Lower lobe of right lung (tissue), 2 donors: ENCODE data around the gene TBC1D10A. TPM values are rescaled to one million over a fixed set of nuclear protein-coding genes. Genes with fewer than 3 reads are reported as not detected.

Experiments used
- ATAC-seq, 2 donors: fragments of 200-7000 bp; cut with Tn5 transposase; one replicate each; pipeline ENCODE4 v1.9.1; 2020 to 2022; ENCODE audit warnings: mild to moderate bottlenecking in 2 of 2, moderate library complexity in 2 of 2
- DNase-seq: peaks from one replicate; pipeline ENCODE4 v3.0.0-alpha.2; 2020
- H3K27ac ChIP-seq: fragments of 200-600 bp; one replicate; pipeline ENCODE4 v1.8.0; 2022
- H3K27me3 ChIP-seq: fragments of 200-600 bp; one replicate; pipeline ENCODE4 v1.8.0; 2022; ENCODE audit warnings: low read depth
- H3K36me3 ChIP-seq: fragments of 200-600 bp; one replicate; pipeline ENCODE4 v1.8.0; 2022; ENCODE audit warnings: mild to moderate bottlenecking
- H3K4me1 ChIP-seq: fragments of 200-600 bp; one replicate; pipeline ENCODE4 v1.8.0; 2022
- H3K4me3 ChIP-seq: fragments of 200-600 bp; one replicate; pipeline ENCODE4 v1.8.0; 2022; ENCODE audit warnings: mild to moderate bottlenecking
- H3K9me3 ChIP-seq: fragments of 200-600 bp; one replicate; pipeline ENCODE4 v1.8.0; 2022
- intact Hi-C: fragments of 100-400 bp; cut with DNase I; formaldehyde crosslinking; loops from one replicate; pipeline ENCODE4 v1.11.0; 2022
- total RNA-seq: library from RNA; stranded (reverse); fragmentation: NEBNext Ultra II Directional; extraction: Animal tissue kit (Norgen Biotek cat#: 25700); gene quantifications from one replicate; pipeline ENCODE4 v1.2.1, GENCODE V29; 2021
- TF ChIP-seq, protein P1 (sequence below): fragments of 200-600 bp; IDR thresholded peaks from one replicate; pipeline ENCODE4 v1.8.0; 2022; ENCODE audit warnings: antibody characterized with exemption, mild to moderate bottlenecking
- donor health status: DM: no; HTN: yes; CAD: no; lungs with severe emphysema.

The TBC1D10A gene
- total RNA-seq, 1 donor from 2014 or later = 27.4 TPM

GRCh38 chr22:30283342-30283741 lies 43.4 kb downstream of the TBC1D10A start:
- no peaks in the 10 kb centered on the region for H3K9me3 ChIP-seq
- no peaks in the 10 kb centered on the region for H3K27me3 ChIP-seq
- TF ChIP-seq, protein P1, sequence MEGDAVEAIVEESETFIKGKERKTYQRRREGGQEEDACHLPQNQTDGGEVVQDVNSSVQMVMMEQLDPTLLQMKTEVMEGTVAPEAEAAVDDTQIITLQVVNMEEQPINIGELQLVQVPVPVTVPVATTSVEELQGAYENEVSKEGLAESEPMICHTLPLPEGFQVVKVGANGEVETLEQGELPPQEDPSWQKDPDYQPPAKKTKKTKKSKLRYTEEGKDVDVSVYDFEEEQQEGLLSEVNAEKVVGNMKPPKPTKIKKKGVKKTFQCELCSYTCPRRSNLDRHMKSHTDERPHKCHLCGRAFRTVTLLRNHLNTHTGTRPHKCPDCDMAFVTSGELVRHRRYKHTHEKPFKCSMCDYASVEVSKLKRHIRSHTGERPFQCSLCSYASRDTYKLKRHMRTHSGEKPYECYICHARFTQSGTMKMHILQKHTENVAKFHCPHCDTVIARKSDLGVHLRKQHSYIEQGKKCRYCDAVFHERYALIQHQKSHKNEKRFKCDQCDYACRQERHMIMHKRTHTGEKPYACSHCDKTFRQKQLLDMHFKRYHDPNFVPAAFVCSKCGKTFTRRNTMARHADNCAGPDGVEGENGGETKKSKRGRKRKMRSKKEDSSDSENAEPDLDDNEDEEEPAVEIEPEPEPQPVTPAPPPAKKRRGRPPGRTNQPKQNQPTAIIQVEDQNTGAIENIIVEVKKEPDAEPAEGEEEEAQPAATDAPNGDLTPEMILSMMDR = no peak
- peaks cover 30% of the 10 kb centered on the region for H3K4me1 ChIP-seq
- no peak for ATAC-seq
- intact Hi-C loops = loop anchor here (10.0 kb wide), 1 partner anchor 101 kb away; the partner anchor contains the start of gene RNF215
- no peak overlapping the region for H3K4me3 ChIP-seq
- H3K36me3 ChIP-seq = peaks cover 29% of the 10 kb centered on the region
- DNase-seq = no peak
- H3K27ac ChIP-seq = no peak overlapping the region

DNA sequence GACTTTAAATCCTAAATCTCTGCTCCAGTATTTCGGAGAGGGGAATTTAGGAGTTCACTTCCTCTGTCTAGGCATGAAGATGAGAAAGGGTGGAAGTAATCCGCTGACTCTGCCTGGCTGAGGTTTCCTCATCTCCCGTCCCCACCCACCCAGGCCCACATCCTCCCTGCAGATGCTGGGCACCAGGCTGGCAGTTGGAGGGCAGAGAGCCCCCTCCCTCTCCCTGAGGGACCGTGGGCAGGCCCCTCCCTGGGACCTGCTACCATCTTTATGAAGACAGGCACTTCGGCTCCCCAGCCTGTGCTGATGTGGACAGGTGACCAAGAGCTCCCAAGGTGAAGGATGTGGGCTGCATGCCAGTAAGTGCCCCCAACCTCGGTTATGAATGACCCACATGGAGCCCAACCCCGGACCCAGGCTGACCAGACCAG lies 44.1 kb downstream of the TBC1D10A start:
- H3K4me1 ChIP-seq = peaks cover 30% of the 10 kb centered on the region
- H3K4me3 ChIP-seq = no peak overlapping the region
- intact Hi-C loops = loop anchor here (10.0 kb wide), 1 partner anchor 102 kb away; the partner anchor contains the start of gene RNF215
- ATAC-seq (no peak), DNase-seq (peak; percentile 49)
- peaks cover 29% of the 10 kb centered on the region for H3K36me3 ChIP-seq
- TF ChIP-seq, protein P1 = no peak
- H3K27ac ChIP-seq = no peak overlapping the region
- no peaks in the 10 kb centered on the region for H3K27me3 ChIP-seq
- H3K9me3 ChIP-seq = no peaks in the 10 kb centered on the region

DNA sequence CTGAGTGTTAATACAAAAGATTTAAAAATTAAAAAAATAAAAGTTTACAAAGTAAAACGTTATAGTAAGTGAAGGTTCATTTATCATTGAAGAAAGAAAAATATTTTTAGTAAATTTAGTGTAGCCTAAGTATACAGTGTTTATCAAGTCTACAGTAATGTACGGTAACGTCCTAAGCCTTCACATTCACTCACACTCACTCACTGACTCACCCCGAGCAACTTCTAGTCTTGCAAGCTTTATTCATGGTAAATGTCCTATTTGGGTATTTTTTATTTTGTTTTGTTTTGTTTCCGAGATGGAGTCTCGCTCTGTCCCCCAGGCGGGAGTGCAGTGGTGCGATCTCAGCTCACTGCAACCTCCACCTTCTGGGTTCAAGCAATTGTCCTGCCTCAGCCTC lies 46.2 kb downstream of the TBC1D10A start:
- TF ChIP-seq, protein P1 = no peak
- H3K4me3 ChIP-seq = no peak overlapping the region
- no peaks in the 10 kb centered on the region for H3K9me3 ChIP-seq
- H3K36me3 ChIP-seq = peaks cover 14% of the 10 kb centered on the region
- H3K4me1 ChIP-seq = peaks cover 38% of the 10 kb centered on the region
- DNase-seq (no peak), ATAC-seq (no peak)
- H3K27me3 ChIP-seq = no peaks in the 10 kb centered on the region
- intact Hi-C loops = loop anchor here (10.0 kb wide), 1 partner anchor 104 kb away; the partner anchor contains the start of gene RNF215
- H3K27ac ChIP-seq = no peak overlapping the region

DNA sequence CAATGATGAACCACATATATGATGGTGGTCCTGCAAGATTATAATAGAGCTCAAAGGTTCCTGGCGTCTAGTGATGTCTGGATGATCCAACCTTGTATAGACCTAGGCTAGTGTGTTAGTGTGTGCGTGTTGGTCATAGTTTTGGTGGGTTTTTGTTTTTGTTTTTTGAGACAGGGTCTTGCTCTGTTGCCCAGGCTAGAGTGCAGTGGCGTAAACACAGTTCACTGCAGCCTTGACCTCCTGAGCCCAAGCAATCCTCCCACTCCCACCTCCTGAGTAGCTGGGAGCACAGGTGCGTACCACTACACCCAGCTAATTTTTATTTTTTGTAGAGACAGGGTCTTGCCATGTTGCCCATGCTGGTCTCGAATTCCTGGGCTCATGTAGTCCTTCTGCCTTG lies 46.8 kb downstream of the TBC1D10A start:
- Histone ChIP-seq H3K27ac (no peak overlapping the region), H3K4me3 (no peak overlapping the region), H3K4me1 (peaks cover 38% of the 10 kb centered on the region), H3K9me3 (no peaks in the 10 kb centered on the region), H3K27me3 (no peaks in the 10 kb centered on the region), H3K36me3 (peaks cover 8% of the 10 kb centered on the region)
- DNase-seq = no peak
- TF ChIP-seq, protein P1 = no peak
- intact Hi-C loops = loop anchor here (10.0 kb wide), 1 partner anchor 105 kb away; the partner anchor contains the start of gene RNF215
- ATAC-seq = no peak

DNA sequence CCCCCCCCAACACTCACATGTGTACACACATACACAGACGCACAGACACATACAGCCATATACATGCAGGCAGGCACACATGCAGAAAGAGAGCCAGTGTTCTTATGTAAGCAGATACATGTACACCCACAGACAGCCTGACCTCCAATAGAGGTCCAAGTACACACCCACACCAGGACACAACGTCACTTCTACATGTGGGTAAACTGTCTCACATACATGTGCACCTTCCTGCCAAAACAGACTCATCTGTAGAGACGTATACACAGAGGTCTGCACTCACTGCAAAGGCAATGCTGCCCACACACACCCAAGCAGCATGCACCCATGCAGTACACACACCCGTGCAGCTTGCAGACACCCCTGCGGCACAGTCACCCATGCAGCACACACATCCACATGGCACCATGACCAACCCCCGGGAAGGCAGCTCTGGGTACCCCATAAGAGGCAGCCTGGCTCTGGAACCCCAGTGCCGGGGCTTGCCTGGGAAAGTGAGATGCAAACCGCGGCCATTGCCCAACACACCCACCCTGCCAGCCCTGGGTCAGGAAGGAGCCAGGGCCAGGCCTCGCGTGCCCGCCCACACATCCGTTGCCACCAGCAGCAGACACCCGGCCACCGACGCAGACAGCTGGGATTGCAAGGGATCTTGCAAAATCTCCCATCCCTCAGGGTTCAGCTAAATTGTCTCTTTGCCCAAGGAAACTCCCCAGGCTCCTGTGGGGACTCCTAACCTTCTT lies 47.5 kb downstream of the TBC1D10A start:
- Histone ChIP-seq H3K36me3 (peaks cover 5% of the 10 kb centered on the region), H3K27me3 (no peaks in the 10 kb centered on the region), H3K4me1 (peaks cover 38% of the 10 kb centered on the region), H3K4me3 (no peak overlapping the region), H3K27ac (no peak overlapping the region), H3K9me3 (no peaks in the 10 kb centered on the region)
- intact Hi-C loops = no loop called here
- TF ChIP-seq, protein P1 = no peak
- peak; percentile 70 to 77 for ATAC-seq
- peak; percentile 90 for DNase-seq
